ENCODE measurements around the gene CDK14.
"Not testable (repeated sequence)": the region's sequence is repeated elsewhere in the genome, so short reads cannot be mapped to it uniquely, and the experiment has no call there.

Gene CDK14

DNA sequence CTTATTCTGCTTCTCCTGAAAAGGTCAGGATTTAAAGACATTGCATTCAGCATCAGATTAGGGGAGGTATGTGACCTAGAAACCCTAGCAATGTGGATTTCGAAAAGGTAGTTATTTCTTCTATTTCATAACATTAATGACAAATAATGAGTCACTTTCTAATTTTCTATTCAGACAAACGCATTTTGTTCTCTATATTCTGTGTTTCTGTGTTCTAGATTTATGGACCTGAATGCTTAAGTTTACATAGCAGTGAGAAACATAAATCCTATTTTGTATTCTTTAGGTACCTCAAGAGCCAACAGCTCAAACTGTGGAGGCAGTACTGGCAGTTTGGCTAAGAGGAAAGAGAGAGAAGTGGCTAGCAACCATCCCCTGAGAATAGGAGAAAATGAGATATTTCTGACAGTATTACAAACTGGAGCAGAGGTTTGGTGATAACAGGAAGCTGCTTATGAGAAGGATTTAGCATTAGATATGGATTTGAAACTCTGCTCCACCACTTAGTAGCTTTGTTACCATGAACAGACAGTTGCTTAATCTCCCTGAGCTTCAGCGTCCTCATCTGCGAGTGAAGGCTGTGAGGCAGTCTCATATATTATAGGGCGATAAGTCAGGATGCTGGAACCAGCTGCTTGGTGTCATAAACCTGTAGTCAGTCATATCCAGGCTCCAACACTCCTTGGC, 28.2 kb downstream of the CDK14 start:
- Mint-ChIP-seq H3K36me3 (ENCODE audit: insufficient read depth) (no peaks in the 10 kb centered on the region), H3K4me3 (no peak overlapping the region), H3K4me1 (no peaks in the 10 kb centered on the region), H3K9me3 (peaks cover 6% of the 10 kb centered on the region), H3K27ac (ENCODE audit: low read depth) (no peak overlapping the region), H3K27me3 (no peaks in the 10 kb centered on the region)
- DNase-seq (ENCODE audit: low spot score in 2 of 2) (no peak), ATAC-seq (replicated peaks; ENCODE audit: extremely low read depth, poor library complexity, severe bottlenecking) (no peak)

GRCh38 chr7:90625051-90625450, 28.9 kb downstream of the CDK14 start:
- no peaks in the 10 kb centered on the region for H3K36me3 Mint-ChIP-seq (ENCODE audit: insufficient read depth)
- H3K9me3 Mint-ChIP-seq, result peaks cover 6% of the 10 kb centered on the region
- ATAC-seq (replicated peaks; ENCODE audit: extremely low read depth, poor library complexity, severe bottlenecking) (no peak), DNase-seq (ENCODE audit: low spot score in 2 of 2) (no peak)
- no peak overlapping the region for H3K4me3 Mint-ChIP-seq
- H3K4me1 Mint-ChIP-seq, result no peaks in the 10 kb centered on the region
- H3K27me3 Mint-ChIP-seq, result no peaks in the 10 kb centered on the region
- no peak overlapping the region for H3K27ac Mint-ChIP-seq (ENCODE audit: low read depth)

- DNase-seq (ENCODE audit: low spot score in 2 of 2), result no peak
- no peaks in the 10 kb centered on the region for H3K27me3 Mint-ChIP-seq
These were observed 29.4 kb downstream of the CDK14 start for GRCh38 chr7:90625562-90625961.

GRCh38 chr7:90626013-90626412, 29.9 kb downstream of the CDK14 start:
- DNase-seq (ENCODE audit: low spot score in 2 of 2) (no peak), ATAC-seq (replicated peaks; ENCODE audit: extremely low read depth, poor library complexity, severe bottlenecking) (no peak)
- Mint-ChIP-seq H3K27ac (ENCODE audit: low read depth) (no peak overlapping the region), H3K4me1 (no peaks in the 10 kb centered on the region), H3K27me3 (no peaks in the 10 kb centered on the region), H3K4me3 (no peak overlapping the region), H3K36me3 (ENCODE audit: insufficient read depth) (no peaks in the 10 kb centered on the region), H3K9me3 (peaks cover 8% of the 10 kb centered on the region)

More at GRCh38 chr7:90625562-90625961, 29.4 kb downstream of the CDK14 start:
- Mint-ChIP-seq H3K36me3 (ENCODE audit: insufficient read depth) (no peaks in the 10 kb centered on the region), H3K4me1 (no peaks in the 10 kb centered on the region), H3K4me3 (no peak overlapping the region), H3K27ac (ENCODE audit: low read depth) (no peak overlapping the region), H3K9me3 (peaks cover 6% of the 10 kb centered on the region)
- no peak for ATAC-seq (replicated peaks; ENCODE audit: extremely low read depth, poor library complexity, severe bottlenecking)

- Mint-ChIP-seq H3K4me1 (no peaks in the 10 kb centered on the region), H3K36me3 (ENCODE audit: insufficient read depth) (no peaks in the 10 kb centered on the region), H3K4me3 (no peak overlapping the region), H3K9me3 (peaks cover 5% of the 10 kb centered on the region), H3K27ac (ENCODE audit: low read depth) (no peak overlapping the region), H3K27me3 (no peaks in the 10 kb centered on the region)
- ATAC-seq (replicated peaks; ENCODE audit: extremely low read depth, poor library complexity, severe bottlenecking) (no peak), DNase-seq (ENCODE audit: low spot score in 2 of 2) (no peak)
These were observed 33.3 kb downstream of the CDK14 start for GRCh38 chr7:90629297-90629918.

DNA sequence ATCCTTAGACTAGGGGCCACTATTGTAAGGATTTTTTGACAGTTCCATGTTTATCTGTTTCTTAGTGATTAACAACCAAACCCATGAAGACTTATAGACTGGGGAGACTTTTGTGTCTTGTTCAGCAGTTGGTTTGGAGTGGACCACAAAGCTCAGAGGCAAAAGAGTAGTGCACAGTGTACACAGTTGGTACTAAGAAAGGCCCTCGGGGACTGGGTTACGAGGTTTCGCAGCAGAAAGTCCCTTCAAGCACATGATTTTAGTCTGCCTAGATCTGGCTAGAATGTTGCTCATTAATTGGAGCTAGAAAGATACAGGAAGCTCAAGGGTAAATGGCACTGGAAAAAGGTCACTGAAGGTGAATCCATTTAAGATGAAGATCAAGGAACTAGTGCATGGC, 35.4 kb downstream of the CDK14 start:
- Mint-ChIP-seq H3K36me3 (ENCODE audit: insufficient read depth) (no peaks in the 10 kb centered on the region), H3K9me3 (peaks cover 5% of the 10 kb centered on the region), H3K27ac (ENCODE audit: low read depth) (no peak overlapping the region), H3K27me3 (no peaks in the 10 kb centered on the region), H3K4me3 (no peak overlapping the region), H3K4me1 (no peaks in the 10 kb centered on the region)
- no peak for DNase-seq (ENCODE audit: low spot score in 2 of 2)
- ATAC-seq (replicated peaks; ENCODE audit: extremely low read depth, poor library complexity, severe bottlenecking), result no peak

DNA sequence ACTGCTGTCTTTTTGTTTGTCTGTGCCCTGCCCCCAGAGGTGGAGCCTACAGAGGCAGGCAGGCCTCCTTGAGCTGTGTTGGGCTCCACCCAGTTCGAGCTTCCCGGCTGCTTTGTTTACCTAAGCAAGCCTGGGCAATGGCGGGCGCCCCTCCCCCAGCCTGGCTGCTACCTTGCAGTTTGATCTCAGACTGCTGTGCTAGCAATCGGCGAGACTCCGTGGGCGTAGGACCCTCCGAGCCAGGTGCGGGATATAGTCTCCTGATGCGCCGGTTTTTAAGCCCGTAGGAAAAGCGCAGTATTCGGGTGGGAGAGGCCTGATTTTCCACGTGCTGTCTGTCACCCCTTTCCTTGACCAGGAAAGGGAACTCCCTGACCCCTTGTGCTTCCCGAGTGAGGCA, 43.6 kb downstream of the CDK14 start:
- not testable (repeated sequence) for H3K27me3 Mint-ChIP-seq; ATAC-seq (replicated peaks; ENCODE audit: extremely low read depth, poor library complexity, severe bottlenecking); H3K4me1 Mint-ChIP-seq; H3K4me3 Mint-ChIP-seq; DNase-seq (ENCODE audit: low spot score in 2 of 2); H3K27ac Mint-ChIP-seq (ENCODE audit: low read depth); H3K36me3 Mint-ChIP-seq (ENCODE audit: insufficient read depth)
- peaks cover 14% of the 10 kb centered on the region for H3K9me3 Mint-ChIP-seq

- ATAC-seq (replicated peaks; ENCODE audit: extremely low read depth, poor library complexity, severe bottlenecking), result no peak
These were observed 46.9 kb downstream of the CDK14 start for GRCh38 chr7:90642978-90643377.

GRCh38 chr7:90645784-90646183, 49.7 kb downstream of the CDK14 start:
- ATAC-seq (replicated peaks; ENCODE audit: extremely low read depth, poor library complexity, severe bottlenecking), result no peak
- Mint-ChIP-seq H3K27ac (ENCODE audit: low read depth) (no peak overlapping the region), H3K27me3 (no peaks in the 10 kb centered on the region), H3K4me3 (no peak overlapping the region), H3K9me3 (peaks cover 14% of the 10 kb centered on the region), H3K36me3 (ENCODE audit: insufficient read depth) (no peaks in the 10 kb centered on the region), H3K4me1 (no peaks in the 10 kb centered on the region)
- no peak for DNase-seq (ENCODE audit: low spot score in 2 of 2)

More at GRCh38 chr7:90642978-90643377, 46.9 kb downstream of the CDK14 start:
- H3K27me3 Mint-ChIP-seq, result no peaks in the 10 kb centered on the region
- H3K27ac Mint-ChIP-seq (ENCODE audit: low read depth), result no peak overlapping the region
- H3K4me1 Mint-ChIP-seq, result no peaks in the 10 kb centered on the region
- H3K4me3 Mint-ChIP-seq, result no peak overlapping the region
- H3K36me3 Mint-ChIP-seq (ENCODE audit: insufficient read depth), result no peaks in the 10 kb centered on the region
- peaks cover 14% of the 10 kb centered on the region for H3K9me3 Mint-ChIP-seq
- no peak for DNase-seq (ENCODE audit: low spot score in 2 of 2)

DNA sequence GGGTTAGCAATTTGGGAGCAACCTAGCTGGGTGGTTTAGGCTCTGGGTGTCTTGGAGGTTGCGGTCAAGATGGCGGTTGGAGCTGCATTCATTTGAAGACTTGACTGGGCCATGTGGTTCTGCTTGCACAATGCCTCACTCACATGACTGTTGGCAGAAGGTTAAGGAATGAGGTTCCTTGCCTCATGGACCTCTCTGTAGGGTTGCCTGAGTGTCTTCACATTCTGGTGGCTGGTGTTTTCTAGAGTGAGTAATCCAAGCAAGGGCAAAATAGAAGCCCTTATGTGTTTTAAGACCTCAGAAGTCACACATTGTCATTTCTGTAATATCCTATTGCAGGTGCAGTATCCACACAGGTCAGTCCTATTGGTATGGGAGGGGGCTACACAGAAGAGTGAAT, 52.0 kb downstream of the CDK14 start:
- Mint-ChIP-seq H3K27ac (ENCODE audit: low read depth) (no peak overlapping the region), H3K27me3 (no peaks in the 10 kb centered on the region)
- DNase-seq (ENCODE audit: low spot score in 2 of 2), result no peak

GRCh38 chr7:90648834-90649233, 52.7 kb downstream of the CDK14 start:
- no peaks in the 10 kb centered on the region for H3K36me3 Mint-ChIP-seq (ENCODE audit: insufficient read depth)
- H3K4me3 Mint-ChIP-seq, result no peak overlapping the region
- H3K4me1 Mint-ChIP-seq, result no peaks in the 10 kb centered on the region
- no peaks in the 10 kb centered on the region for H3K27me3 Mint-ChIP-seq
- H3K9me3 Mint-ChIP-seq, result peaks cover 6% of the 10 kb centered on the region
- no peak for DNase-seq (ENCODE audit: low spot score in 2 of 2)
- no peak overlapping the region for H3K27ac Mint-ChIP-seq (ENCODE audit: low read depth)
- no peak for ATAC-seq (replicated peaks; ENCODE audit: extremely low read depth, poor library complexity, severe bottlenecking)

More for the DNA sequence above, 52.0 kb downstream of the CDK14 start:
- peaks cover 7% of the 10 kb centered on the region for H3K9me3 Mint-ChIP-seq
- no peaks in the 10 kb centered on the region for H3K36me3 Mint-ChIP-seq (ENCODE audit: insufficient read depth)
- H3K4me3 Mint-ChIP-seq, result no peak overlapping the region
- no peaks in the 10 kb centered on the region for H3K4me1 Mint-ChIP-seq
- no peak for ATAC-seq (replicated peaks; ENCODE audit: extremely low read depth, poor library complexity, severe bottlenecking)

GRCh38 chr7:90654718-90655427, 58.8 kb downstream of the CDK14 start:
- Mint-ChIP-seq H3K9me3 (peaks cover 17% of the 10 kb centered on the region), H3K36me3 (ENCODE audit: insufficient read depth) (no peaks in the 10 kb centered on the region), H3K4me1 (no peaks in the 10 kb centered on the region), H3K27me3 (no peaks in the 10 kb centered on the region), H3K27ac (ENCODE audit: low read depth) (no peak overlapping the region), H3K4me3 (no peak overlapping the region)
- DNase-seq (ENCODE audit: low spot score in 2 of 2), result no peak
- no peak for ATAC-seq (replicated peaks; ENCODE audit: extremely low read depth, poor library complexity, severe bottlenecking)

DNA sequence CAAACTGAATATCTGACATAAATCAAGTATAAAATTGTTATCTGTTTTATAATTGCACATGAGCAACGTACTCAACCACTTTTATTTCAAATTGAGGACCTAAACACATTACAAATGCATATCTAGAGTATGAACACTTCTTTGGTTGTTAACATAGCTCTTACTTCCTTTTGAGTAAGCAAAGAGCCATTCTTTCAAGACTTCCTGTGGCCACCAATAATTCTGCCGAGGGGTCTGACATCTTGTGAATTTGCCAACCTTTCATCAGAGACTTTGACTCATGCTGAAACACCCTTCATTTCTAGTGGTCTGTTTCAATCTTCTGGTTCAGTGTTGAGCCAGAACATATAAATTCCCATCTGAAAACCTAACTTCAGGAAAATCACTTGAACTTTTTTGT, 59.4 kb downstream of the CDK14 start:
- ATAC-seq (replicated peaks; ENCODE audit: extremely low read depth, poor library complexity, severe bottlenecking) (no peak), DNase-seq (ENCODE audit: low spot score in 2 of 2) (no peak)
- Mint-ChIP-seq H3K27me3 (no peaks in the 10 kb centered on the region), H3K9me3 (peaks cover 19% of the 10 kb centered on the region), H3K27ac (ENCODE audit: low read depth) (no peak overlapping the region), H3K4me1 (no peaks in the 10 kb centered on the region), H3K4me3 (no peak overlapping the region), H3K36me3 (ENCODE audit: insufficient read depth) (no peaks in the 10 kb centered on the region)

Measured in central memory CD8-positive, alpha-beta T cell (primary cell).